Measurements from ENCODE around the gene MBP.

Gene MBP

DNA sequence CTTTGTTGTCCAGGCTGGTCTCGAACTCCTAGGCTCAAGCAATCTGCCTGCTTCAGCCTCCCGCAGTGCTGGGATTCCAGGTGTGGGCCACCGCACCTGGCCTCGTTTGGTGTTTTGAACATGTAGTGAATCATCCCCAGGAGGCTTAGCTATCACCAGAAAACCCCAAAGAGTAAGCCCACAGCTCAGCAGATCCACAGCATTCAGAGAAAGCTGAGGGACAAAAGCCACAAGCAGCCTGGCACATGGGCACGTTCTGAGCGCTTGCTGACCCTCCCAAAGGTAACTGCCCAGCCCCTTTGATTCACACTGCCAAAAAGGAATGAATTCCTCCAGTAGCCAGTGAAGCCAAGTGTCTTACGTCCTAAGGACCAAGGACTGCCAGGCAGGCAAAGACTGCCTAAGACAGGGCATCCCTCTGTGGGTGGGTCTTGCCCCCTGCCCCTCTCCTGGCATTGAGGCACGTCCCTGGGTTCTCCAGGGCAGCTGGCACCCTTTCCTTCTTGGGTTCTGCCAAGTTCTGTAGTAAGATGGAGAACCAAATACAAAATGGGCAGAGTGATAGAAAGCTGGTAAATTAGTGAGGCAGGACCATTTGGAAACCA, 31.7 kb downstream of the MBP start:
- no peak for DNase-seq

DNA sequence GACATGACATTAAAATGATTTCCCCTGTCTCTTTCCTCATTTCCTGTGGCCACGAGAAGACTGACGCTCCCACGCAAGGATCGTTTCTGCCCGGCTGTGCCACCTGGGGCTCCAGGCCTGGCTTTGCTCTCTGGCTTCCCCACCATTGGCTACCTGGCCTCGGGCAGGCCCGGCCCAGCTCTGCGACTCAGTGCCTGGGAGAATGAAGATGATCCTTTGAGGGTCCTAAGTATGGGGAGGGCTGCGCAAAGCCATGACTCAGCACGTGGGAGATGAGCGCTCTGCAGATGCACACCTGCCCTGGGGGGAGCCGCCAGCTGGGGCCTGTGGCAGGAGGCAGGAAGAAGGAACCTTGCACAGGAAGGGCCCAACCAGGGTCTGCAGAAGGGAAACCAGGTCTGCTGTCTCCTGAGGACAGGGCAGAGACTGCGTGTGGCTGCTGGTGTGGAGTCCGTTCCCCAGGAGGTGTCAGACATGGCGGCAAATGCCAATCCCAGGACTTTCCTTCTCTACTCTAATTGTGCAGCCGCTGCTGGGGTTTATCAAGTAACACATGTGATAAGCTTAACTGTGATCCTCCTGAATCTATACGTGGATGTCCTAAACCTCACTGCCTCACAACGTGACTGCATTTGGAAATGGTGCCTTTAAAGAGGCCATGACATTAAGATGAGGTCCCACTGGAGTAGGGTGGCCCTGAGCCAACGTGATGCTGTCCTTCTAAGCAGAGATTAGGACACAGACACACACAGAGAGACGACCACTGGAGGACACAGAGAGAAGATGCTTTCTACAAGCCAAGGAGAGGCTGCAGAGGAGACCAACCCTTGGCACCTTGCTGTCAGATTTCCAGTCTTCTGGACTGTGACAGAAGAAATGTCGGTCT, 32.9 kb downstream of the MBP start:
- DNase-seq, result no peak

DNA sequence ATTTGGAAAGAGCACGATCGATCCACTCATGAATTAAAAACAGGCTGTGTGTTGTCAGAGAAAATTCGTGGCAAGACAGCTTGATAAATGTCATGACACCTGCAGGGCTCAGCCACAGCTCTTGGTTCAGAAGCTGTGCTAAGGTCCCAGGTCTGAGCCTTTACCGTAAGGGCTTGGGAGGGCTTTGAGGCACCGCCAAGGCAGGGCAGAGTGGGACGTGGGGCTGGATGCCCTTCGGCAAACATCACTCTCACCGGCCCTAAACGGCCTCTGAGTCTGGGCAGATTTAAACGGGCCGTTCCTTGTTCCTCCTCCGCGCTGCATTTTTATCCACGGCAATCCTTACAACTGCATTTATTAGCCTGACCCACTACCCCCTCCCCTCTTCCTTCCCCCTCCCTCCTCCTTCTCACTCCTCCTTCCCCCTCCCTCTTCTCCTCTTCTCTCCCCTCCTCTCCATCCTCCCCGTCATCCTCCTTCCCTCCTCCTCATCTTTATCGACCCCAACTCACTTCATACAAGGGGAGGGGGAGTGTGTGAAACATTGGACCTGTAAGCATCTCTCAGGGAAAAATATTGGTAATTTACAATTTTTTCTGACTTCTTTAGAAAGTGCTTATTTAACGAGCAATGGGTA, 33.9 kb downstream of the MBP start:
- no peak for DNase-seq

GRCh38 chr18:77098029-77098428, 34.6 kb downstream of the MBP start:
- DNase-seq, result no peak

GRCh38 chr18:77096936-77097886, 35.4 kb downstream of the MBP start:
- no peak for DNase-seq

GRCh38 chr18:77095391-77096371, 36.9 kb downstream of the MBP start:
- no peak for DNase-seq

GRCh38 chr18:77093586-77093985, 39.0 kb downstream of the MBP start:
- no peak for DNase-seq

- no peak for DNase-seq
Observed at GRCh38 chr18:77093067-77093430, 39.5 kb downstream of the MBP start.

- no peak for DNase-seq
Observed at GRCh38 chr18:77092104-77093066, 40.2 kb downstream of the MBP start.

DNA sequence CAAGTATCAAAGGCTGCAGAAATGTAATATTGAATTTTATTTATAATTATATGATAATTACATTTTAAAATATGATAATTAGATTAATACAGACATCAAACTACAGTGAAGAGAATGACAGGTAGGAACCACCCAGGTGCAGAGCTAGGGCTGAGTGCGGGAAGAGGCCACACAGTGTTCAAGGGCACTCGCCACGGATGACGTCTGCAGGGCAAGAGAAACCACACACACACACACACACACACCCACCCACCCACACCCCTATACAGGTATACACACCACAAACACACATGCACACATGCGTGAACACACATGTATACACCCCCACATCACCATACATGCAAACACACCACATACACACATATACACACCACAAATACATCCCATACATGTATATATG, 41.2 kb downstream of the MBP start:
- DNase-seq, result no peak

DNA sequence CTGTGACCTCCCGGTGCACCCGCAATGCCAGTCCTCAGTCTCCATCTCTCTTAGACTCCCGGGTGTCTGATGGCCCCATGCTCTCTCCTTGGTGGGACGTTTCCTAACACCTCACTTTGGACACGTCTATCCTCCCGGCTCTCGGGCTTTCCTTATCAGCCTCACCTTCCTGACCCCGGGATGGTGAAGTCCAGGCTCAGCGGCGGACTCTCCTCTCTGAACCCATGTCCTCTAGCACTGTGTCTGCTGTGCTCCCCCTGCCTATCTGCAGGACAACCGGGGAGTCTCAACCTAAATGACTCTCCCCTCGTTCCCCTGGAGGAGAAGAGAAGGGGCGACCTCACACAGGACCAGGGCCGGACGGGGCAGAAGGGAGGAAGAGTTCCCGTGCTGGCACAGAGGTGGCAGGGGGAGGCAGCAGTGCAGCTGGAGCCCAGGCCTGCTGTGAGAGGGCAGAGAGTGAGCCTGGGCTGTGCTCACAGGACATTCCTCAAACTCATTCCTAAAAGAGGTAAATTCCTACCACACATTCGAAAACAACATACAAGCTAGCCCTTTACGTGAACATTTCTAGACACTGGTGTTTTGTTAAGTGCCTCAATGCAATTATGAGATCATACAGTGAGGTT, 41.9 kb downstream of the MBP start:
- DNase-seq, result no peak

DNA sequence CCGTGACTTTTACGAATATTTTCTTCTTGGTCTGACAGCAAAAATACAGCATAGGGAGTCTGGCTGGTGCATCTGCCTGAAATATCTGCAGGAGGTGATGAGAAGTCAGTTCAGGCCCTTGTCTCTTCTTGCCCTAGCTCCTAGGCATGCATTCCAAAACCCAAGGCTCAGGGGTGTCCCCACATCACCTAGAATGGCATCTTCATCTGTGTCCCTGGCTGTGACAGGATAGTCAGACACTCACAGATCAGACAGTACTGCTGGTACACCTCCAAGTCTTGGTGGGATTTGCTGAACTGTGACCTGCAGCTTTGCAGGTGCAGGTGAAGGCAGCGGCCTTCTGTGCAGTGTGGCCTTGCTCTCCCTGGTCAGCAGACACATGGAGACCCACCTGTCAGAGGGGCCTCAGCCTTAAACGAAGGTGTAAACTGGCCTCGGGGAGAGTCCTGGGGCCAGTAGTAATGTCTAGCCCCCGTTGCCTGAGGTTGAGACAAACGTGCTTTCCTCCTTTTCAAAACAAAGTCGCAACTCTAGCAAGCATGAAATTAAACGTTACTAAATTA, 42.8 kb downstream of the MBP start:
- no peak for DNase-seq

DNA sequence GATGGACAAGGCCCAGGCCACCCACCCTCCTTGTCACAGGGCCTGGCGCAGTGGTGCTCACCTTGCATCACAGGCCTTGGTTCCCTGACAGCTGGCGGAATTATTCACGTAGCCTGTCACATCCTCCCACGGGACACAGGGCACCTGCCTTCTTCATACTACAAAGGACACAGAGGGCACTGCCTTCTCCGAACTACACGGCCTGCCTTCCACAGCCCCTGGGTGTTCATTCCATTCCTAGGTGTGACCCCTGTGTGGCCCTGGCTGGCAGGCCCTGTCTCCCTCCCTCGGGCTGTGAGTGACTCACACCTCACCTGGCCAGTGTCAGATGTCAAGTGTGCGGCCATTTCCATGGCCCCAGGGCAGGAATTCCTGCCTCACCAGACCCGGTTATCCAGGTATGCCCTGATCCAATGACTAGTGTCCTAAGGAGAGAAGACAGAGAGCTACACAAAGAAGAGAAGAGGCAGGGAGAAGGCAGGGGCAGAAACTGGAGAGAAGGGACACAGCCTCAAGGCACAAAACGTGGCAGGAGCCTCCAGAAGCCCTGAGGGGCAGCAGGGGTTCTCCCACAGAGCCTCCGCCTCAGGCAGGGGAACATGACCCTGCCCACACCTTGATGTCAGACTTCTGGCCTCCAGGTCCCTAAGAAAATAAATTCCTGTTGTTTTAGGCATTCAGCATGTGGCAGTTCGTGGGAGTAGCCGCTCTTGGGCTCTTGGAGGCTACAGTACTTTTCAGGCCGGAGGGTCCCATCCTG, 43.4 kb downstream of the MBP start:
- no peak for DNase-seq

DNA sequence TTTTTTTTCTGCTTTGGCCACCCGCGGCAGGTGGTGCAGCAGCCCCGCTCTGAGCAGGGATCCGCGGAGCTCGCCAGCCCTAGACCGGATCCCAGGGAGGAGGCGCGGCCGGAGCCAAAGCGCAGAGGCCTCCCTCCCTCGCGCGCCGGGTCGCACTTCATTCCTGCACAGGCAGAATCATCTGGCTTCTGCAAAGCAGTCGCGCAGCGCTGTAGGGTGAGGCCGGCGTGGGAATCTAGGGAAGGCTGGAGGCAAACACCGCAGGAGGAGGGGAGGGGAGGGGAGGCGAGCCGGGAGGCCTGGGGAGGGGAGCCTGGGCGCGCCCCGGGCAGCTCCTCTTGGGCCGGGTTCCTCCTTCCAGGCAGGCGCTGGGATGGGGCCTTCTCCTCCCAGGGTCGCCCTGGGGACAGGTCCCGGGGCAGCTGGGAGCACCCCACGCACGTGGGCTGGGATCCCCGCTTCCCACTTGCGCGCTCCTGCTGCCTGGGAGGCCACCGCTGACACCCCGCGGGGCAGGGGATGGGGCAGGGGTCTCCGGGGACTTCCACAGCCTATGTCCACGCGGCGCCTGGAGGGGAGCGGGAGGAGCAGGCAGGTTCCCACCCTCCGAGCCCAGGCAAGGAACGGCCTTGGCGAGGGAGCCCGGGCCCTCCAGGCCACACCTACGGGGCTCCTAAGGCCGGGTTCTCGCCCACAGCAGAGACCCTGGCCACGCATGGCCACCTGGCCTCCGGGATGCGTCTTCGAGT, 45.0 kb downstream of the MBP start:
- peak; percentile 70 for DNase-seq

DNA sequence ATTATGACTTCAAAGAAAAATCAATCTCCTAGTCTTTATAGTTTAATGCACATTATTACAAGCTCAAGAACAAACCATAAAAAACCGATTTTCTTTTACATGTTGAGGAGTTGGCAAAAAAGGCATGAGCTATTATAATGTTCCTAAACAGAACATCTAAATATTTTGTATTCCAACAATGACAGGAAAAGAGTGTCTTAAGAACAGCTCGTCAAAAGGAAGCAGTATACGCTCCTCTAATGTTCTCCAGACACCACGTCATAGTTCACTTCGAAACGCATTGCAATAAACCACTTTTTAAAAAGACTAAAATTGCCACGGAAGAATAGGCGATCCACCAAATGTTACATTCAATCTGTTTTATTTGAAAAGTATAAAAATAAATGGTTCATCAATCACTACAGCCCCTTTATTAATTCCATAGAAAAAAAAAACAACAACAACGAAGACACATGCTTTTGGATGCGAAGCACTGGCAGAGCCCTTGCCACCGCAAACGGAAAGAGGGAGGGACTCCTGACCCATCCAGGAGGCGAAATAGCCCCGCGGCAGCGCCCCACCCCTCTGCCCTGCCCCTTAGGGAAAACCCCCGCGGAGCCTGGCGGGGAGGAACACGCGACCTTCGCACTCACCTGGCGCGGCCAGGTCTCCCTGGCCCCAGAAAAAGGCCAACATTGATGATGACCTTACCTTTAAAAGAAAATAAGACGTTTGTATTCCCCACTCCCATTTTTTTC, 45.8 kb downstream of the MBP start:
- DNase-seq, result no peak

- peak; percentile 61 for DNase-seq
Observed at GRCh38 chr18:77086034-77086433, 46.5 kb downstream of the MBP start.

DNA sequence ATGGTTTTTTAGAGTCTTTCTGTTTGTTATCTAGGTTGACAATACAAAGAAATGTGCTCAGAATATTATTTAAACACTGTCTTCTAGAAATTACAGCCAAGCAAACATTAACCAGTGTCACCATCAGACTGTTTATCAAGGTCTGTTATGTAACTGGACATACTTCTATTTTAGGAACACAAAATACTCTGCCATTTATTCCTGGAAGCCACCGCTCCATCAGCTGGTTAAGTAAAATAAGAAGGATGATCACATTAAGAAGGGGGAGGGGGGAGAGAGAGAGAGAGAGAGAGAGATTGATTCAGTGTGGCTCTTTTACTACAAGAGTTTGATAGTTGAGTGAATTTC, 47.9 kb downstream of the MBP start:
- DNase-seq, result no peak

All from fibroblast of skin of back (primary cell).